CD4-positive, CD25-positive, alpha-beta regulatory T cell (primary cell): ENCODE data around the gene SPATA31D4. TPM values are rescaled to one million over a fixed set of nuclear protein-coding genes. Genes with fewer than 3 reads are reported as not detected.
"Not testable (repeated sequence)": the region's sequence is repeated elsewhere in the genome, so short reads cannot be mapped to it uniquely, and the experiment has no call there.

Source experiments
- ATAC-seq, 2 donors: fragments of 150-1000 bp; cut with Tn5 transposase; one replicate each; pipeline ENCODE4 v1.10.0; 2021; ENCODE audit warnings: low read depth in 2 of 2, moderate number of reproducible peaks in 2 of 2, moderate library complexity in 1 of 2
- DNase-seq, 3 donors: peaks; one replicate each; pipeline versions ENCODE4 v3.0.0 to v3.0.0-alpha.2; 2012 to 2022; ENCODE audit warnings: mixed read lengths in 1 of 3
- H3K27ac ChIP-seq: one replicate; pipeline ENCODE4 v1.7.0; 2013; ENCODE audit warnings: mild to moderate bottlenecking, low read length; ENCODE audit not compliant: insufficient read depth, poor library complexity, severe bottlenecking
- H3K27me3 ChIP-seq: one replicate; pipeline ENCODE4 v1.7.0; 2013; ENCODE audit warnings: low read length; ENCODE audit not compliant: control insufficient read depth, insufficient read depth
- H3K36me3 ChIP-seq: one replicate; pipeline ENCODE4 v1.7.0; 2013; ENCODE audit warnings: mild to moderate bottlenecking, low read length, moderate library complexity; ENCODE audit not compliant: control insufficient read depth, insufficient read depth
- H3K4me1 ChIP-seq: 2 replicates; pipeline ENCODE4 v1.7.0; 2013; ENCODE audit warnings: mild to moderate bottlenecking, low read length; ENCODE audit not compliant: insufficient read depth, control insufficient read depth, poor library complexity, severe bottlenecking
- H3K4me3 ChIP-seq: one replicate; pipeline ENCODE4 v1.7.0; 2013; ENCODE audit warnings: low read depth, mild to moderate bottlenecking, low read length, moderate library complexity
- H3K9me3 ChIP-seq, 2 experiments: 1 replicate in 1 of 2; 2 replicates in 1 of 2; pipeline ENCODE4 v1.7.0; 2013; ENCODE audit warnings: low read length in 2 of 2, mild to moderate bottlenecking in 1 of 2, moderate library complexity in 1 of 2; ENCODE audit not compliant: control insufficient read depth in 2 of 2
- H3K27ac Mint-ChIP-seq, 3 donors: one replicate each; pipeline ENCODE4 v1.8.0; 2020 to 2022; ENCODE audit warnings: mild to moderate bottlenecking in 3 of 3, mixed read lengths in 3 of 3, moderate library complexity in 2 of 3
- H3K27me3 Mint-ChIP-seq: one replicate; pipeline ENCODE4 v1.8.0; 2022; ENCODE audit warnings: mild to moderate bottlenecking, mixed read lengths
- H3K36me3 Mint-ChIP-seq: one replicate; pipeline ENCODE4 v1.8.0; 2020; ENCODE audit warnings: mixed read lengths
- H3K4me1 Mint-ChIP-seq, 4 donors: one replicate each; pipeline ENCODE4 v1.8.0; 2020 to 2022; ENCODE audit warnings: mixed read lengths in 4 of 4, mild to moderate bottlenecking in 1 of 4
- H3K4me3 Mint-ChIP-seq, 4 donors: one replicate each; pipeline ENCODE4 v1.8.0; 2020 to 2022; ENCODE audit warnings: mild to moderate bottlenecking in 4 of 4, mixed read lengths in 4 of 4, moderate library complexity in 3 of 4
- H3K9me3 Mint-ChIP-seq, 7 donors: one replicate each; pipeline ENCODE4 v1.8.0; 2020 to 2022; ENCODE audit warnings: mixed read lengths in 7 of 7, mild to moderate bottlenecking in 3 of 7, moderate library complexity in 2 of 7
- polyA plus RNA-seq, 4 donors: library from polyadenylated mRNA; unstranded; fragments of 300-500 nt; fragmentation: Illumina TruSeq; gene quantifications; one replicate each; pipeline ENCODE4 v1.2.3, GENCODE V29; 2021
- total RNA-seq: library from RNA; stranded (reverse); gene quantifications from one replicate; pipeline ENCODE4 v1.2.3, GENCODE V29; 2022

Gene SPATA31D4
- total and polyA plus RNA-seq, 5 donors from 2014 or later = not detected

DNA sequence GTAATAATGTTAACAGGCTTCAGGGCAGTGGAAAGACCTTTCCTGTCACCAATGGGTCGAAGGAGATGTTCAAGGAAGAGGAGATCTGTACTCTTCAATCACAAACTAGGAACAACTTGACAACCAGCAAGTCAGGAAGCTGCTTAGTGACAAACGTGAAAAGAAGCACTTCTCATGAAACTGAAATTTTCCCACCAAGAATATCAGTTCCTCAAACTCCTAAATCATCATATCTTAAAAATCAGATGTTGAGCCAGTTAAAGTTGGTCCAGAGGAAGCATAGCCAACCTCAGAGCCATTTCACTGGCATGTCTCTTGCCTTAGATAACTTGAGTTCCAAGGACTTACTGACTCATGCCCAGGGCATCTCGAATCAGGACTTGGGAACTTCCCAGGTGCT, 9.7 kb upstream of the SPATA31D4 start:
- H3K36me3 Mint-ChIP-seq, H3K4me3 Mint-ChIP-seq, H3K27me3 Mint-ChIP-seq, H3K27ac Mint-ChIP-seq, H3K4me1 ChIP-seq, DNase-seq, H3K4me1 Mint-ChIP-seq, H3K9me3 ChIP-seq, H3K4me3 ChIP-seq, H3K36me3 ChIP-seq, ATAC-seq, H3K27me3 ChIP-seq, H3K27ac ChIP-seq: not testable (repeated sequence)
- peaks cover 0 to 11% (median 4%) of the 10 kb centered on the region in 7 donors for H3K9me3 Mint-ChIP-seq

DNA sequence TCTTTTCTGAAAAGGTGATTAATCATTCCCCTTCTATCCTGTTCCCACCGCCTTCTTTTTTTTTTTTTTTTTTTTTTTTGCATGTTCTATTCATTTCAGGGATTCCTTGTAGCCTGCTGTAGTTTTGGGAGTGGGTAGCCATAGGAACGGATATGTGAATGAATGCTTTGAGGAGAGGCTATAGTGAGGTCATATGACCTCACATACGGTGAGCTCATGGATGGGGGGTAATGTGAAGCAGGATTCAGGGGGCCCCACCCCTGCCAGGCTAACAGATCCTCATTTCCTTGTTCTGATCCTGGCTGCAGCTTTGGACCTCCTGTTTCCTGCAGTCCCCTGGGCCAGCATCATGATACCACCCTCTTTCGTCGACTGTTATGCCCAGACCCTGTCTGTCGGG, 1.9 kb downstream of the SPATA31D4 start:
- H3K4me3 Mint-ChIP-seq, H3K36me3 ChIP-seq, H3K27ac Mint-ChIP-seq, H3K27ac ChIP-seq, H3K4me1 ChIP-seq, H3K4me3 ChIP-seq, H3K36me3 Mint-ChIP-seq, H3K27me3 ChIP-seq, H3K27me3 Mint-ChIP-seq, DNase-seq, ATAC-seq, H3K4me1 Mint-ChIP-seq, H3K9me3 Mint-ChIP-seq, H3K9me3 ChIP-seq: not testable (repeated sequence)

DNA sequence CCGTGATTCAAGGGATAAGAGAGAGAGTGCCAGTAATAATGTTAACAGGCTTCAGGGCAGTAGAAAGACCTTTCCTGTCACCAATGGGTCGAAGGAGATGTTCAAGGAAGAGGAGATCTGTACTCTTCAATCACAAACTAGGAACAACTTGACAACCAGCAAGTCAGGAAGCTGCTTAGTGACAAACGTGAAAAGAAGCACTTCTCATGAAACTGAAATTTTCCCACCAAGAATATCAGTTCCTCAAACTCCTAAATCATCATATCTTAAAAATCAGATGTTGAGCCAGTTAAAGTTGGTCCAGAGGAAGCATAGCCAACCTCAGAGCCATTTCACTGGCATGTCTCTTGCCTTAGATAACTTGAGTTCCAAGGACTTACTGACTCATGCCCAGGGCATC, 5.3 kb downstream of the SPATA31D4 start:
- not testable (repeated sequence) for H3K9me3 ChIP-seq, H3K9me3 Mint-ChIP-seq, H3K27me3 Mint-ChIP-seq, H3K27ac Mint-ChIP-seq, H3K4me3 Mint-ChIP-seq, H3K4me3 ChIP-seq, H3K4me1 Mint-ChIP-seq, H3K4me1 ChIP-seq, H3K27me3 ChIP-seq, ATAC-seq, H3K36me3 Mint-ChIP-seq, DNase-seq, H3K36me3 ChIP-seq, H3K27ac ChIP-seq

DNA sequence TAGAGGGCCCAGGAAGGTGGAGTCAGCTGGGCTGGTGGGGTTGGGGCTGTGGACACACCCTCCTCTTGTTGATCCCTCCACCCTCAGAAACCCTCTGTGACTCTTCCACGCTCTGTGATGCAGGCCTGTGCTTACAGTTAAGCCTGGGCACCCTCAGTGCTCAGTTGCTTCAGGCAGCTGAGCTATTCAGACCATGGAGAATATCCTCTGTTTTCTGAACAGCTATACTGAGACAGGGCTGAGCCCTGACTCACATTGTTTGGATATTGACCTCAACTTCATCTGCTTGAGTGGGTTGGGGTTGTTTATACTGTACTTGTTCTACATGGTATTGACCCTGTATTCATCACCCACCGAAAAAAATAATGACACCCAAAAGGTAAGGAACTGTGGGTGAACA, 15.2 kb downstream of the SPATA31D4 start, which contains the start of gene SPATA31D3:
Gene SPATA31D3, plus strand, starts transcription at position 108 of the 400 bp plus-strand sequence. Its CDS starts 86 bp downstream, at position 194.
- not testable (repeated sequence) for H3K9me3 ChIP-seq, H3K4me3 ChIP-seq, H3K27ac Mint-ChIP-seq, H3K27ac ChIP-seq, ATAC-seq, H3K36me3 ChIP-seq, H3K4me1 Mint-ChIP-seq, DNase-seq, H3K36me3 Mint-ChIP-seq, H3K27me3 Mint-ChIP-seq, H3K4me3 Mint-ChIP-seq, H3K27me3 ChIP-seq, H3K9me3 Mint-ChIP-seq, H3K4me1 ChIP-seq

DNA sequence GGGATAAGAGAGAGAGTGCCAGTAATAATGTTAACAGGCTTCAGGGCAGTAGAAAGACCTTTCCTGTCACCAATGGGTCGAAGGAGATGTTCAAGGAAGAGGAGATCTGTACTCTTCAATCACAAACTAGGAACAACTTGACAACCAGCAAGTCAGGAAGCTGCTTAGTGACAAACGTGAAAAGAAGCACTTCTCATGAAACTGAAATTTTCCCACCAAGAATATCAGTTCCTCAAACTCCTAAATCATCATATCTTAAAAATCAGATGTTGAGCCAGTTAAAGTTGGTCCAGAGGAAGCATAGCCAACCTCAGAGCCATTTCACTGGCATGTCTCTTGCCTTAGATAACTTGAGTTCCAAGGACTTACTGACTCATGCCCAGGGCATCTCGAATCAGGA, 20.4 kb downstream of the SPATA31D4 start:
- H3K36me3 Mint-ChIP-seq, H3K27me3 Mint-ChIP-seq, H3K9me3 ChIP-seq, H3K4me3 ChIP-seq, H3K27ac ChIP-seq, ATAC-seq, H3K27me3 ChIP-seq, H3K4me1 ChIP-seq, H3K36me3 ChIP-seq, H3K4me1 Mint-ChIP-seq, H3K27ac Mint-ChIP-seq, H3K4me3 Mint-ChIP-seq, DNase-seq: not testable (repeated sequence)
- peaks cover 0 to 17% (median 4%) of the 10 kb centered on the region in 7 donors for H3K9me3 Mint-ChIP-seq

DNA sequence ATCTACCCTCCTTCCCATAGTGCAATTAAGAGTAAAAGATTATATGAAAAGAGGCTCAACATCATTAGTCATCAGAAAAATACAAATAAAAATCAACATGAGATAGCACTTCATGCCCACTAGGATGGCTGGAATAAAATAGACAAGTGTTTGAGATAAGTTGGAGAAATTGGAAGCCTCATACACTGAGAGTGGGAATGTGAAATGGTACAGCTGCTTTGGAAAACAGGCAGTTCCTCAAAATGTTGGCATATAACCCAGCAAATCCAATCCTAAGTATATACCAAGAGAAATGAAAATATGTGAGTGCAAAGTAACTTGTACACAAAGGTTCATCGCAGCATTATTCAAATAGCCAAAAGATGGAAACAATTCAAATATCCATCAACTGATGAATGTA, 24.9 kb downstream of the SPATA31D4 start:
- ATAC-seq = no peak
- Histone ChIP-seq H3K27me3 (no peaks in the 10 kb centered on the region), H3K36me3 (no peaks in the 10 kb centered on the region), H3K4me1 (no peaks in the 10 kb centered on the region), H3K9me3 (peaks cover 0 to 5% of the 10 kb centered on the region in 2 experiments), H3K4me3 (no peak overlapping the region), H3K27ac (no peak overlapping the region)
- Mint-ChIP-seq H3K4me3 (no peak overlapping the region), H3K4me1 (no peaks in the 10 kb centered on the region), H3K27me3 (no peaks in the 10 kb centered on the region), H3K9me3 (peaks cover 0 to 45% (median 8%) of the 10 kb centered on the region in 7 donors), H3K27ac (no peak overlapping the region), H3K36me3 (no peaks in the 10 kb centered on the region)
- no peak for DNase-seq

DNA sequence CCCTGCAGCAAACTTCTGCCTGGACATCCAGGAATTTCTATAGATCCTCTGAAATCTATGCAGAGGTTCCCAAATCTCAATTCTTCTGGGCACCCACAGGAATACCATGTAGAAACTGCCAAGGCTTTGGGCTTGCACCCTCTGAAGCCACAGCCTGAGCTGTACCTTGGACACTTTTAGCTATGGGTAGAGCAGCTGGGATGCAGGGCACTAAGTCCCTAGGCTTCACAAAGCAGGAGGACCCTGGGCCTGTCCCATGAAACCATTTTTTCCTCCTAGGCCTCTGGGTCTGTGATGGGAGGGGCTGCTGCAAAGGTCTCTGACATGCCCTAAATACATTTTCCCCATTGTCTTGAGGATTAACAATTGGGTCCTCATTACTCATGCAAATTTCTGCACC, 27.4 kb downstream of the SPATA31D4 start:
- Mint-ChIP-seq H3K4me1 (no peaks in the 10 kb centered on the region), H3K27ac (no peak overlapping the region), H3K4me3 (no peak overlapping the region), H3K36me3 (no peaks in the 10 kb centered on the region), H3K27me3 (no peaks in the 10 kb centered on the region), H3K9me3 (peaks cover 0 to 48% (median 11%) of the 10 kb centered on the region in 7 donors)
- H3K27ac ChIP-seq = no peak overlapping the region
- no peak overlapping the region for H3K4me3 ChIP-seq
- H3K4me1 ChIP-seq = no peaks in the 10 kb centered on the region
- H3K36me3 ChIP-seq = no peaks in the 10 kb centered on the region
- no peak for DNase-seq
- peaks cover 0 to 5% of the 10 kb centered on the region in 2 experiments for H3K9me3 ChIP-seq
- H3K27me3 ChIP-seq = no peaks in the 10 kb centered on the region
- no peak for ATAC-seq

DNA sequence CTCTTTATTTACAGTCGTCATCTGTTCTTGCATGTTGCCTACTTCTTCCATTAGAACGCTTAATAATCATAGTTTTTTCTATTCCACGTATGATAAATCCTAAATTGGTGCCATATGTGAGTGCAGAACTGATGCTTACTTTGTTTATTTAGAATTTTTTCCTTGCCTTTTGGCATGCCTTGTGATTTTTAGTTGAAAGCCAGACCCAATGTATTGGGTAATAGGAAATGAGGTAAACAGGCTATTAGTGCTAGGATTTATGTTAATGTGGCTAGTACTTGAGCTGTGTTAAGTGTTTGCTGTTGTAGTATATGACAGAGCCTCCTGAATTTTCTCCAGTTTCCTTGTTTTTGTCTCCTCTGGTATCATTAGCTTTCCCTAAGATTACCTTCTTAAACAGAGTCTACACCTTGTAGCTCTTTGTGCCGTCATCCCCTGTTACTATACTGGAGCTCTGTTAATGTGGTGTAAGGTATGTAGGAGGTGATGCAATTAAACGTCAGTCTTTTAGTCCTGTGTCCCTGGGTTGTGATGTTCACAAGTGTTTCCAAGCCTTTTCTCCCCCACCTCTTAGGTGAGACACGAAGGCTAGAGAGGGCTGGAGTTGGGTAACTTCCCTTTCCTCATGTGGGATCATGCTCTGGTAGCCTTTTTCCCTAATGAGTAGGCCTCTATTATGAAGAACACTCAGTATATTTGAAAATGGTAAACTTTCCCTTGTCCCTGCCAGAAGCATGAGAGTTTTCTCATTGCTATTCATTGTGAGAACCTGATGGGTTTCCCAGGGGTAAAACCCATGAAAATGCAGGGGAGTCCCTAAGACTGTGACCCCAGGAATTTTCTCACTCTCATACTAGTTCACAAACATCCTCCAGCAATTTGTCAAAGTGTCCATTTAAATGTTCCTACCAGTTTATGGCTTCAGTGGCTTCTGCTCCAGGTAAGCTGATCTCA, 36.3 kb downstream of the SPATA31D4 start:
- Mint-ChIP-seq H3K27ac (no peak overlapping the region), H3K4me1 (no peaks in the 10 kb centered on the region), H3K4me3 (no peak overlapping the region), H3K9me3 (peaks cover 0 to 11% (median 8%) of the 10 kb centered on the region in 7 donors), H3K36me3 (no peaks in the 10 kb centered on the region), H3K27me3 (no peaks in the 10 kb centered on the region)
- Histone ChIP-seq H3K27ac (no peak overlapping the region), H3K36me3 (no peaks in the 10 kb centered on the region), H3K27me3 (no peaks in the 10 kb centered on the region), H3K9me3 (peaks cover 0 to 2% of the 10 kb centered on the region in 2 experiments), H3K4me1 (no peaks in the 10 kb centered on the region), H3K4me3 (no peak overlapping the region)
- DNase-seq (no peak), ATAC-seq (no peak)
